IPS DF 6.9 (cell line): ENCODE data around the gene AMBP.

Experiments
- DNase-seq: peaks from one replicate; pipeline ENCODE4 v3.0.0-alpha.2; 2013; ENCODE audit warnings: low read depth, low spot score
- H3K27ac ChIP-seq: one replicate; pipeline ENCODE4 v1.5.1; 2013; ENCODE audit warnings: low read length, control low read depth
- H3K27me3 ChIP-seq: 2 replicates; pipeline ENCODE4 v1.6.1; 2013; ENCODE audit warnings: mild to moderate bottlenecking, low read length; ENCODE audit not compliant: control insufficient read depth, insufficient read depth
- H3K36me3 ChIP-seq: 2 replicates; pipeline ENCODE4 v1.6.1; 2013; ENCODE audit warnings: low read length; ENCODE audit not compliant: control insufficient read depth, insufficient read depth
- H3K4me1 ChIP-seq: 2 replicates; pipeline ENCODE4 v1.6.1; 2013; ENCODE audit warnings: low read length; ENCODE audit not compliant: control insufficient read depth, insufficient read depth
- H3K4me3 ChIP-seq: 2 replicates; pipeline ENCODE4 v1.5.1; 2013; ENCODE audit warnings: mild to moderate bottlenecking, low read length
- H3K9me3 ChIP-seq: 2 replicates; pipeline ENCODE4 v1.6.1; 2013; ENCODE audit warnings: low read length, inconsistent platforms; ENCODE audit not compliant: control insufficient read depth, insufficient read depth
- WGBS: extraction: QIAGEN DNeasy Blood & Tissue Kit; methylation state at CpG from one replicate; pipeline ENCODE4 v1.1.7; 2013; ENCODE audit warnings: mixed read lengths, missing lambda C conversion rate; ENCODE audit not compliant: insufficient read length, insufficient coverage; 5-methylcytosine and 5-hydroxymethylcytosine counted together

The AMBP gene

DNA sequence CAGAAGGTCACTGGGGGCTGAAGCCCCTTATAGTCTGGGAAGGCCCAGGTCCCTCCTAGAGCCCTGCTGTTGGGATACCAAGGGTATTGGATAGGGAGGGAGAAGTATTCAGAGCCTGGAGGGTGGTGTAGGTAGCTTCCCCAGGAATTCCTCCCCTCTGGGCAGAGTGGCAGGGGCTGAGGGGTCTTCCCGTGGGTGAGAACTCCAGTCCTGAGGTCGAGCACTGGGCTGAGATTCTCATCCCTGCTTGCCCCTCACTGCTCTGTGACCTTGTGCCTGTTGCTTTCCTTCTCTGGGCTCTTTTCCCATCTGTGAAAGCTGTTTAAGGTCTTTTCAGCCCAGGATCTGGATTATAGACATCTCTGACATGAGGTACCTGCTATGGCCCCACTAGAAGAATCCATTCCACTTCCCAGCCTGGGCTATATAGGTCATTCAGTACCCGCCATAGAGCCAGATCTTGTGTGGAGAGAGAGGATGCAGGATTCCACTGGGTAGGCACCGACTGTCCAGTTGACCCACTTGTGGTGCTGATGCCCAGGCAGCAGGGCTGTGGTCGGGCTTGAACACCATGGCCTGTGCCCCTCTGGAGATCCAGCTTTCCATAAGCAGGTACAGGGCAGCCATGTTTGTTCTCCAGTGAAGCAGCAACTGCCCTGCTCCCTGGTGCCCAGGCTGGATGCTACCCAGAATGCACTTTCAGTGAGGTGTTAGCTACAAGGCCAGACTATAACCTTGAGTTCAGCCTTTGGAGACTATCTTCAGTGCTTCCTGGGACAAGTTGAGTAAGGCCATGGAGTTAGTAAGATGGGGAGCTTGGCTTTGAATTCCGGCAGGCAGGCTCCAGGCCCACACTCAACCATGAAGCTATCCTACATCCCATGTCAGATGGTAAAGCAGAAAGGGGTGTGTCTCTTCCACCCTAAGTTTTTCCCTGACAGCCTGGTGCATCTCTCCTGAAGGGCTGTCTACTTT lies 60.1 kb downstream of the AMBP start:
- no peaks in the 10 kb centered on the region for H3K9me3 ChIP-seq
- no CpG with 5 or more reads among the region's 6 CpGs for WGBS
- H3K4me3 ChIP-seq, result no peak overlapping the region
- H3K27ac ChIP-seq, result no peak overlapping the region
- H3K27me3 ChIP-seq, result no peaks in the 10 kb centered on the region
- peaks cover 6% of the 10 kb centered on the region for H3K36me3 ChIP-seq
- no peaks in the 10 kb centered on the region for H3K4me1 ChIP-seq
- DNase-seq, result no peak

DNA sequence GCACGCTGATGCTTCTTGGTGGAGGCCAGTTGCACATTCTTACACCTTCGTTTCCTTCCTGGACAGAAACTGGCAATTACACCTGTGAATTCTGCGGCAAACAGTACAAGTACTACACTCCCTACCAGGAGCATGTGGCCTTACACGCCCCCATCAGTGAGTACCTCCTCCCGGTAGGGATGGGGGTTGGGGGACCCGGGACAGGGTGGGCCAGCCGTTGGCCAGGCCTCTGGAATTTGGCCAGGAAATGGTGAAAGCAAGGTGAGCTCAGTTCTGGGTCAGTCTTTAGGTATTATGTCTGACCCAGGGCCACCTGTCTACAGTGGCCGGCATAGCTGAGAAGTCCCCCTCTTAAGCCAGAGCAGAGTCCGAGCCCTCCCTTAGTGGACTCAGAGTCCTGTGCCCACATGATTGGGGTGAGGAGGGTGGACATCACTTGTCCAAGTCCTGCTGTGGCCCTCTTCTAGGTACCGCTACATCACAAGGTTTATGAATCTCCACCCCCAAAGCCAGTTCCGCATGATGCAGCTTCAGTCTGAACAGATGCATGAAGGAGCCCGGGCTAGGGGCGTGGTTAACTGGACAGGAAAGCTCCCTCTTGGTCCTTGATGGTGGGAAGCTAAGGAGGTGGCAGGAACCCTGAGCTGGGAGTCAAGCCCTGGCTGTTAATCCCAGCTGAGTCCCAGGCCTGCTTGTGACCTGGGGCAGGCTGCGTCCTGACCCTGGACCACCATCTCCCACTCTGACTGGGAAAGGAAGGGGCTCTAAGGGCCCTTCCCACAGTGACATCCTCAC lies 61.3 kb downstream of the AMBP start:
- H3K9me3 ChIP-seq, result no peaks in the 10 kb centered on the region
- H3K36me3 ChIP-seq, result peaks cover 6% of the 10 kb centered on the region
- H3K27me3 ChIP-seq, result no peaks in the 10 kb centered on the region
- WGBS, result no CpG with 5 or more reads among the region's 14 CpGs
- H3K4me3 ChIP-seq, result no peak overlapping the region
- no peak for DNase-seq
- no peak overlapping the region for H3K27ac ChIP-seq
- no peaks in the 10 kb centered on the region for H3K4me1 ChIP-seq

DNA sequence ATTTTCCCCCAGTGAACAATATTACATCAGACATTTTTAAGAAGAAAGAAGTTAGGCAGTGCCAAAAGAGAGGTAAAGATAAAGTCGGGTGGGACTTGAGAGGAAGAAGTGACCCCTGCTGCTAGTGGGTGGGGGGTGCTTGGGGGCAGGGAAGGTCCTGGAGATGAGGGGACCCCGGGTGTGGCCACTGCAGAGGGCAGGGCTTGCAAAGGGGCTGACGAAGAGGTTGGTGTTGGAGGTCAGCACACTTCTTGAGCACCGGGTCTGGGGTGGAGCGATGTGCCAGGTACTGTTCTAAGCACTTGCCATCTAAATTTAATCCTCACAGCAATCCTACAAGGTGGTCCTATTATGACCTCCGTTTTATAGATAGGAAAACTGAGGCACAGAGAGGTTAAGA lies 62.0 kb downstream of the AMBP start:
- H3K9me3 ChIP-seq, result no peaks in the 10 kb centered on the region
- no peak overlapping the region for H3K27ac ChIP-seq
- H3K27me3 ChIP-seq, result no peaks in the 10 kb centered on the region
- no peak overlapping the region for H3K4me3 ChIP-seq
- H3K4me1 ChIP-seq, result 0 out of 2 replicates have a peak, but pooled peaks cover 2% of the 10 kb centered on the region
- no CpG with 5 or more reads among the region's 6 CpGs for WGBS
- peaks cover 6% of the 10 kb centered on the region for H3K36me3 ChIP-seq
- no peak for DNase-seq

DNA sequence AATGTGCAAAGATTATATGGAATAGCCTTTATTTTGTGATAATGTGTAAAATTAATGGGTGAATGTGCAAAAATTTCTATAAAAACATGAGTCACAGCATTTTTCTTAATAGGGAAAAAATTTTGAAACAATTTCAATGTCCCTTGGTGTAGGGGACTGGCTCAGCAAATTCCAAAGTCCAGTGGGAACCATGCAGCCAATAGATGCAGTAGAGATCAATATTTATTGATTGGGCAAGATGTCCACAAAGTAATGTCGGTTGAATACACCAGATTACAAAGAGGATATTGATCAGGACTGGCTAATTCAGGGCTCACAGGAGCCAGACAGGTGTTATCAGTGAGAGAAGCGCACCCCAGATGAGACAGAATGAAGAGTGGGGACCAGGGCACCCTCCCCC lies 62.5 kb downstream of the AMBP start:
- H3K4me1 ChIP-seq, result 0 out of 2 replicates have a peak, but pooled peaks cover 2% of the 10 kb centered on the region
- peaks cover 6% of the 10 kb centered on the region for H3K36me3 ChIP-seq
- no CpG with 5 or more reads among the region's 2 CpGs for WGBS
- H3K27me3 ChIP-seq, result no peaks in the 10 kb centered on the region
- no peaks in the 10 kb centered on the region for H3K9me3 ChIP-seq
- DNase-seq, result no peak
- H3K4me3 ChIP-seq, result no peak overlapping the region
- no peak overlapping the region for H3K27ac ChIP-seq

DNA sequence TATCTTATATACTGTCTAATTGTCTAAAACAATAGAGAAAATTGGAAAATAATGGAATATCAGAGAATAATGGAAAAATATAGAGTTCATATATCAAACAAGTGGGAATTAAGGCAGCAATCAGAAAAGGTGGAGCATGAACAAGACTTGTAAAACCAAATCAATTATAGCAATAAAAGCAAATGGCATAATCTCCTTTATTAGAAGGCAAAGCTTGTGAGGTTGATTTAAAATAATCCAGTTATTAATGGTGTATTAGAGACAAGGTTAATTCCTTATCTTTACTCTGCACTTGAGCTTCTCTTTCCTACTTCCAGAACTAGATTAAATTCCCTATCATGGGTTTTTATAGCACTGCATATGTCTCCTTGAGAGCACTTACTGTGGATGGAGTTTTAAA lies 64.1 kb downstream of the AMBP start:
- Histone ChIP-seq H3K9me3 (no peaks in the 10 kb centered on the region), H3K27me3 (no peaks in the 10 kb centered on the region), H3K27ac (no peak overlapping the region), H3K4me3 (no peak overlapping the region), H3K4me1 (0 out of 2 replicates have a peak, but pooled peaks cover 2% of the 10 kb centered on the region), H3K36me3 (peaks cover 6% of the 10 kb centered on the region)
- DNase-seq, result no peak

DNA sequence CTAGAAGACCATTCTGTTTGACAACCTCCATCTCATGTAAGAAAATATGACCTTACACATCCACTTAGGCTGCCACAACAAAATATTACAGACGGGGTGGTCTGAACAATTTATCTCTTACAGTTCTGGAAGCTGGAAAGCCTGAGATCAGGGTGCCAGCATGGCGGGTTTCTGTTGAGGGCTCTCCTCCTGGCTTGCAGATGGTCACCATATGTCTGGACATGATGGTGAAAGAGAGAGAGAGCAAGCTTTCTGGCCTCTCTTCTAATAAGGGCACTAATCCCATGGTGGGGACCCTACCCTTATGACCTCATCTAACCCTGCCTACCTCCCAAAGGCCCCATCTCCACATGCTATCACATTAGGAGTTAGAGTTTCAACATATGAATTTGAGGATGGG lies 66.0 kb downstream of the AMBP start:
- no peak for DNase-seq
- Histone ChIP-seq H3K27ac (no peak overlapping the region), H3K9me3 (no peaks in the 10 kb centered on the region), H3K27me3 (no peaks in the 10 kb centered on the region), H3K4me3 (no peak overlapping the region), H3K36me3 (peaks cover 9% of the 10 kb centered on the region), H3K4me1 (0 out of 2 replicates have a peak, but pooled peaks cover 2% of the 10 kb centered on the region)
- WGBS, result no CpG with 5 or more reads among the region's 2 CpGs

DNA sequence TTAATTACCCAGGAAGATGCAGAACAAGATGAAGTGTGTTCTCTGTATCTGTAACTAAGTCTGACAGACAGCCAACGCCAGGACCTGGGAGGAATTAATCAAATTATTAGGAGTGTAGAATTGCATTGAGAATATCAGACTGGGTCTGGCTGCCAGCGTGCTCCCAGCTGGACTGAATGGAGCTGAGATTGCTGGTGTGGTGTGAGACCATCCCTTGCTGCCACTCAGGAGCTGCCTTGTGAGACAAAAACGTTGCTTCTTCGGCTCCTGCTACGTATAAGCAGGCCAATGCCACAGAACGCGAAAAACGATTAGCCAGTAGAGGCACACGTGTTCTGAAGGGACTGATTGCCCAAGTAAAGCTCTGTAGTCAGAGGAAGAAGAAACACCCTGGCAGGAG lies 66.8 kb downstream of the AMBP start:
- H3K36me3 ChIP-seq, result peaks cover 7% of the 10 kb centered on the region
- no peaks in the 10 kb centered on the region for H3K9me3 ChIP-seq
- H3K4me1 ChIP-seq, result 0 out of 2 replicates have a peak, but pooled peaks cover 2% of the 10 kb centered on the region
- H3K27me3 ChIP-seq, result no peaks in the 10 kb centered on the region
- DNase-seq, result no peak
- H3K4me3 ChIP-seq, result no peak overlapping the region
- H3K27ac ChIP-seq, result no peak overlapping the region
- WGBS, result no CpG with 5 or more reads among the region's 9 CpGs
